ENCODE data around the gene COL26A1. TPM values are rescaled to one million over a fixed set of nuclear protein-coding genes. Genes with fewer than 3 reads are reported as not detected.

Gene COL26A1
- total RNA-seq, 1 donor from 2014 or later = not detected

DNA sequence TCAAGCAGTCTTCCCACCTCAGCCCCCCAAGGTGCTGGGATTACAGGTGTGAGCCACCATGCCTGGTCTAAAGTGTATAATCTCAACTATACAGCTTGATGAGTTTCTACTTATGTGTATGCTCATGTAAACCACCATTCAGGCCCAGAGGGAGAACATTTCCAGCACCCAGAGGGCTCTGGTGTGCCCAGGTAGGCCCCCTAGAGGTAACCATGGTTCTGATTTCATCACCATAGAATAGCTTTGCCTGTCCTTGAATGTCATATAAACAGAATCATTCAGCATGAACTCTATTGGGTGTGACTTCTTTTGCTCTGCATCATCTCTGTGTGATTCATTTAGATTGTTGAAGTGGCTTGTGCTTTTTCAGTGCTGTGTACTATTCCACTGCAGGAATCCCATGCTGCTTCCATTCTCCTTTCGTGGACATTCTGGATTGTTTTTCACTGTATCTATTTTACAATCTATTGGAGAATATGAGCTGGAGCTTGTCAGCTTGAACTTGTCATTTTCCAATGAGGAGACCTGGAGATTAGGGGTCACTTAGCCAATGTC is 35.2 kb downstream of the COL26A1 start:
- intact Hi-C loops (cut with DNase I) = no loop called here
- DNase-seq (no peak), ATAC-seq (ENCODE audit: poor library complexity) (no peak)

DNA sequence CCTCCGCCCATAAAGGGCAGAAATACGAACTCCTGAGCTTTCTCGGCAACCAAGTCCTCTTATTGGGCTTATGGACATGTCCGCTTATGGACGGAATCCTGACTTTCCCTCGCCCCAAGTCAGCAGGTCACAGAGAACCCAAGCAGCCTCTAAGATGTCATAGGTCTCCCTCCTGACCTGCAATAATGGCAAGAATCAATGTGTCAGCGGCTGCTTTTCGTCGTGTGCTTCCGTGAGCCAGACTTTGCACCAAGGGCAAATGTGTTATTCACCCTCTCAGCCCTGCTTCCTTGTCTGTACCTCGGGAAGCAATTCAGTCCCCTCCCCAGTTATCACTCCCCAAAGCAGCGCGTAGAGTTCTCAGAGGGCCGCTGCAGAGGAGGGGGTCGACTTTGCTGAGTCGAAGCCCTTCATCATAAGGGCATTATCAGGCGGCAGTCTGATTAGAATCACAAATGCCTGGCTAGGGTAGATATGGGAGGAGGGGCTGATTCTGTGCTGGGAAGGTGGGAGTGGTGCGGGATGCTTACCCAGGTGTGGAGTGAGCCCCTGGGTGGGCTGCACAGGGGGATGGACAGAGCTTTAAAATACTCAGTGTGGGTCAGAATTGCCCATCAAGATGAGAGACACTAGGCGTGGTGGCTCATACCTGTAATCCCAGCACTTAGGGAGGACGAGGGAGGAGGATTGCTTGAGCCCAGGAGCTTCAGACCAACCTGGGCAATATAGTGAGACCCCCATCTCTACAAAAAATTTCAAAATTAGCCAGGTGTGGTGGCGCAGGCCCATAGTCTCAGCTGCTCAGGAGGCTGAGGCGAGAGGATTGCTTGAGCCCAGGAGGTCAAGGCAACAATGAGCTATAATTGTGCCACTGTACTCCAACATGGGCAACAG is 36.0 kb downstream of the COL26A1 start:
- no peak for ATAC-seq (ENCODE audit: poor library complexity)
- intact Hi-C loops (cut with DNase I) = no loop called here
- no peak for DNase-seq

DNA sequence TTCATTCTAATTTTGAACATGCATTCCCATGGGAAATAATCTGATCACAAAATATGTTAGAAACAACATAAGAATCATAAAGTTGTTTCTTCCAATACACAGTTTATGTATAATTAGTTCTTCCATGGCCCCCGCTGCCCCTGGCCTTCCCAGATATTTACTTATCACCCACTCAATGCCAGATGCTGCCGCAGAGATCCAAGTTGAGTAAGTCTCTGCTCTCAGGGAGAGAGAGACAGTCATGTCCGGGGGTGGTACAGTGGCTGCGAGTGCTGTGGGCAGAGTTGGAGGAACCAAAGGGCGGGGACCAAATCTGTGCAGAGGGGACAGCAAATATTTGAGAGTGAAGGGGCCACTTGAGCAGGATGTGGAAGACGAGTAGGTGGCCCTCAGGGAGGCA is 37.1 kb downstream of the COL26A1 start:
- intact Hi-C loops (cut with DNase I) = no loop called here
- ATAC-seq (ENCODE audit: poor library complexity) = no peak
- DNase-seq = no peak

DNA sequence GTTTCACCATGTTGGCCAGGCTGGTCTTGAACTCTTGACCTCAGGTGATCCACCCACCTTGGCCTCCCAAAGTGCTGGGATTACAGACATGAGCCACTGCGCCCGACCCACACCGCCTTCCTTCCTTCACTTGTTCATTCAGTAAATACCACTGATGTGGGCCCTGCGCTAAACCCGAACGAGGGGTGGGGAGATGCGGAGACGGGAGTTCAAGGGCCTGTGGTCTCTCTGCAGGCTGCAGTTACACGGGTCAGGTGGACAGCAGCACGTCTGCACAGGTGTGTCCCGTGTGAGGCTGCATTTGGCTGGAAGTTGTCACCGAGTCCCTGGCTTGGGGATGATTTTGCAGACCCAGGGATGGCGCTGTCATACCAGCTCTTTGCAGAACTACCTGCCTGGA is 38.1 kb downstream of the COL26A1 start:
- no peak for ATAC-seq (ENCODE audit: poor library complexity)
- DNase-seq = no peak
- intact Hi-C loops (cut with DNase I) = no loop called here

DNA sequence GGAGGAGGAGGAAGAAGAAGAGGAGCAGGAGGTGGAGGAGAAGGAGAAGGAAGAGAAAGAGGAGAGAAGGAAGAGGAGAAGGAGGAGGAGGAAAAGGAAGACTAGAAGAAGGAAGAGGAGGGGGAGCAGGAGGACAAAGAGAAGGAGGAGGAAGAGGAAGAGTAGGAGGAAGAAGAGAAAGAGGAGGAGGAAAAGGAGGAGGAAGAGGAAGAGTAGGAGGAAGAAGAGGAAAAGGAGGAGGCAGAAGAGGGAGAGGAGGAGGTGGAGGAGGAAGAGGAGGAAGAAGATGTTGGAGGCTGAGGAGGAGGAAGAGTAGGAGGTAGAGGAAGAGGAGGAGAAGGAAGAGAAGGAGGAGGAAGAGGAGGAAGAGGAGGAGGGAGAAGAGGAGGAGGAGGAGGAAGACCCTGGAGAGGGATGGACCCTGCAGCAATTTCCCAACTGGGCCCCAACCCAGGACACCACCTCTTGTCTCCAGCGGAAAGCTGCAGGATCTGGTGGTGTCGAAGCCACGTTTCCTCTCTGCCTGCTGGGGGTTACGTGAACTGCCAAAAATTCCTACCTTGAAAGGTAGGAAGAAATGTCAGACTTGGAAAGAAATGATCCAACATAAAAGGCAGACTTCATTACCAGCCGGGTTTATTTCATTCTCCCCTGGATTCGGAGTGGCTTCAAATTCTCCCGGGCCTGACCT is 38.9 kb downstream of the COL26A1 start:
- DNase-seq (no peak), ATAC-seq (ENCODE audit: poor library complexity) (no peak)
- intact Hi-C loops (cut with DNase I) = no loop called here

DNA sequence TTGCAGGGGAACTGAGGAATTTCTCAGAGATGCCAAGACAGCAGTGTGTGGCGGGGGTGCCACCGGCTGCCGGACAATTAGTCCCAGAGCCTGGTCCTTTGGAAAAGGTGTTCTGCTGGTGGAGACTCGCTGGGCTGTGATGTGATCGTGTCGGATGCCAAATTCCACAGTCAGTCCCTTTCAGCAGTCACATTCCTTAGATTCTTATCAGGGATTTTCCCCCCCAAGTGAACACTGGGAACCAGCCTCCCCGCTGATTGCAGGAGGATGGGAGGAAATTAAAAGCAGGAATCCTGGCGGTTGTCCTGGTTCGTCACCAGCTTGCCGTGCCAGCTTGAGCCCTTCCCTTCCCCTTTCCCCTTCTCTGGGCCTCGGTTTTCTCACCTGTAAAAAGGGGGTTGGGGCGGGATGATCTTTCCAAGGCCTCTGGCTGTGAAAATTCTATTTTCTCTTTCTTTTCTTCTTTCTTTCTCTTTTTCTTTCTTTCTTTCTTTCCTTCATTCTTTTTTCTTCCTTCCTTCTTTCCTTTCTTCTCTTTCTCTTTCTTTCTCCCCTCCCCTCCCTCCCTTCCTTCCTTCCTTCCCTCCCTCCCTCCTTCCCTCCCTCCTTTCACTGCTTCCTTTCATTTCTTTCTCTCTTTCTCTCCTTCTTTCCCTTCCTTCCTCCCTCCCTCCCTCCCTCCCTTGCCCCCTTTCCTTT is 39.6 kb downstream of the COL26A1 start:
- DNase-seq (no peak), ATAC-seq (ENCODE audit: poor library complexity) (no peak)
- intact Hi-C loops (cut with DNase I) = no loop called here

DNA sequence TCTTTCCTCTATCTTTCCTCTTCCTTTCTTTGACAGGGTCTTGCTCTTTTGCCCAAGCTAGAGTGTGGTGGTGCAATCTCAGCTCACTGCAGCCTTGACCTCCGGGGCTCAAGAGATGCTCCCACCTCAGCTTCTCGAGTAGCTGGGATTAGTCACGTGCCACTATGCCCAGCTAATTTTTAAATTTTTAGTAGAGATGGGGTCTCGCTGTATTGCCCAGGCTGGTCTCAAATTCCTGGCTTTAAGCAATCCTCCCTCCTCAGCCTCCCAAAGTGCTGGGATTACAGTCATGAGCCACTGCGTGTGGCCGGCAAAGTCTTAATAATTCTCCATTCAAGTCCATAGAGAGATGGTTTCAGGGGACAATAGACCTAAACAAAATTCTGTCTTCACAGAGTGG is 40.2 kb downstream of the COL26A1 start:
- no peak for DNase-seq
- no peak for ATAC-seq (ENCODE audit: poor library complexity)
- intact Hi-C loops (cut with DNase I) = no loop called here

DNA sequence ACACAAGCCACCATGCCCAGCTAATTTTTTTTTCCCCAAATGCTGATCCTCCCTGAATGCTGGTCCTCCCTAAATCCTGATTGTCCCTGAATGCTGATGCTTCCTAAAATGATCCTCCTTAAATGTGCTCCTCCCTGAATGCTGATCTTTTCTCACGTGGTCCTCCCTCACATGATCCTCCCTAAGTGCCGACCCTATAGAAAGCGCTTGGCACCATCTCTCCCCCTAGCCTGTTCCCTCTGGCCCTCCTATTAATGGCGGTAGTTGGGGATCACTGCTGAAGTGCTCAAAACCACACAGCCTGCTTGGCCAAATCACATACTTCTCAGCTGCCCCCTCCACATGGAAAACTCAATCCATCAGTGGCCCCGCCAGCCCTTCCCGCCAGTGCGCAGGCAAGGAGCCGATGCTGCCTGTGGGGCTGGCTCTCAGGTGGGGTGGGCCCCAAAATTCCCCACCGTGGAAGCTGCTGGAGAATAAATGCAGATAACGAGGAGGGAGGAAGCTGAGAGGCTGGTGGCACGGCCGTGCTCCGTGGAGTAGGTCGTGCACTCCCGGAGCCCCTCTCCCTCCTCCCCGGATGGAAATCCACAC is 42.9 kb downstream of the COL26A1 start:
- DNase-seq (no peak), ATAC-seq (ENCODE audit: poor library complexity) (no peak)

DNA sequence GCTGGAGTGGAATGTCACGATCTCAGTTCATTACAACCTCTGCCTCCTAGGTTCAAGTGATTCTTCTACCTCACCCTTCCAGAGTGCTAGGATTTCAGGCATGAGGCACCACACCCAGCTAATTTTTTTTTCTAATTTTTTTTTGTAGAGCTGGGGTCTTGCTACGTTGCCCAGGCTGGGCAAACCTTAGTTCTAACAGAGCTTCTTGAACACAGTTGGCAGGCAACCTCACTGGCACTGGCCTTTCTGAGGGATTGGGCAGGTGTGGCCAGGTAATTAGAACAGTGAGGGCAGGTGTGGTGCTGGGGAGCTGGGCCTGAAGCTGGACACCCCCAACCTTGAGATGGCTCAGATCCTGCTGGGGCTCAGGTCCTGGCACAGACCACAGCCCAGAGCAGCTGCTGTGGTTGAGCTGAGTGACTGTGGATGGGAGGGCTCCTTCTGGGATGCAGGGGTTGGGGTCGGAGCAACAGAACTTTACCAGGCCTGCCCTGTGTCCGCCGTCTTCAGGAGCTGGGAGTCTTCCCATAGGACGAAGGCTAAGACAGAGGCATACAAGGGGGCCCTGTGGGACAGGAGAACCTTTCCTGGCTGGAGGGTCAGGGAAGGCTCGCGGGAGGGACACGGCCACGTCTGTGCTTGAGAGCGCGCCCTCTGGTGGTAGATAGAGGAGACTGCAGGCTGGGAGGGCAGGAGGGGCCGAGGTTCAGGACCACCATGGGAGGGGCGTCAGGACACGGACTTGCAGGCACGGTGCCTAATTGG is 48.2 kb downstream of the COL26A1 start:
- DNase-seq = no peak
- no peak for ATAC-seq (ENCODE audit: poor library complexity)
- intact Hi-C loops (cut with DNase I) = no loop called here

More for the DNA sequence above, 42.9 kb downstream of the COL26A1 start:
- intact Hi-C loops (cut with DNase I) = no loop called here

DNA sequence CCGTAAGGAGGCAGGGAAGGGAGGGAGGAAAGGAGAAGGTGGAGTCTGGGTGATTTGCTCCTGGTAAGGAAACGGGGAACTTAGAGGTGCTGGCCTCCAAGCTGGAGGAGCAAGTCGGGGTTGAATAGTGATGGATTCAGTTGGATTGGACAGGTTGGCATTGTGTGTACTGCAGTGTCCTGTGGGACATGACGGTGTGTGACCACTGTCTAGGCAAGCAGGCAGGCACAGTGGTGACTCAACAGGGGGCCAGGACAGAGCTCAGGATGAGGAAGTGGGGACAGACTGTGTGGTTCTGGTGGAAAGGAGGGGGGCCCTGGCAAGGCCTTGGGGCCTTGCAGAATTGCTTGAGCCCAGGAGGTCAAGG is 48.8 kb downstream of the COL26A1 start:
- intact Hi-C loops (cut with DNase I) = no loop called here
- DNase-seq = no peak
- no peak for ATAC-seq (ENCODE audit: poor library complexity)

DNA sequence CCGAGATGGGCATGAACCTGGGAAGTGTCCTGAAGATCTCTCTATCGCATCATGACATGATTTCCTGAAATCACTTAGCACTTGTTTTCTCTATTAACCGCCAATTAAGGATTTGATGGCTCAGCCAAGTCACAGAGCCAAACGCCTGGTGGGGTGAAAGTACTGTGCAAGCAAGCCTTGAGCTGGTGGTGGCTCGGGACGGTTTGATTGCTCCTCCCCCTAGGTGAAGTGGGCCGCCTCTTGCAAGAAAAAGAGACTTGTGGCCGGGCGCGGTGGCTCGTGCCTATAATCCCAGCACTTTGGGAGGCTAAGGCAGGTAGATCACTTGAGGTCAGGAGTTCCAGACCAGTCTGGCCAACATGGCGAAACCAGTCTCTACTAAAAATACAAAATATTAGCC is 50.3 kb downstream of the COL26A1 start:
- DNase-seq (no peak), ATAC-seq (ENCODE audit: poor library complexity) (no peak)
- intact Hi-C loops (cut with DNase I) = no loop called here

DNA sequence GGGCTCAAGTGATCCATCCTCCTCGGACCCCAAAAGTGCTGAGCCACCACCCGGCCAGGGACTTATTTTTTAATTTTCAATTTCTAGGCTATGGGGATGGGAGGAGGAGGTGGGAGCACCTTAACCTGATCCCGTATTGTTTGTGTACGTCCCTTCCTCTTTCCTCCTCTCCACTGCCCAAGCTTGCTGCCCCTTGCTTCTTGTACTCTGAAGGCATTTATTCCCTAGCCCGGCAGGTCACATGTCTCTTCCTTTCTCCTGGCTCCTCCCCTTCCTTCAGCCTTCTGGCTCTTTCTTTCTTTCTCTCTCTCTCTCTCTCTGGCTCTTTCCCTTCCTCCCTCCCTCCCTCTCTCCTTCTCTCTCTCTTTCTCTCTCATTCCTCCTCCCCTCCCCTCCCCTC is 56.0 kb downstream of the COL26A1 start:
- DNase-seq (no peak), ATAC-seq (ENCODE audit: poor library complexity) (no peak)
- intact Hi-C loops (cut with DNase I) = no loop called here

DNA sequence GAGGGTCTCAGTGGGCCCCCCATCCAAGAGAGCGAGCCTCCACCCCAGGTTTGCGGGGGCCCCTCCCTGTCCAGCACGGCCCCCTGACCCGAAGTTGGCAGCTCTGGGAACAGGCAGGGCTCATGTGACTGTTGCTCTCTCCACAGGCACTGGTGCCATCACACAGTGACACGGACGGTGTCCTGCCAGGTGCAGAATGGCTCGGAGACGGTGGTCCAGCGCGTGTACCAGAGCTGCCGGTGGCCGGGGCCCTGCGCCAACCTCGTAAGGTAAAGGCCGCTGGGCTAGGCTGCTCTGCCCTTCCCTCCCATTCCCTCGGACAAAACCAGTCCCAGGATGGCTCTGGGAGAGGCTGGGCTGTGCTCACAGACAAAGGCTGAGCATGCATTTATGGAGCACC is 57.2 kb downstream of the COL26A1 start:
- intact Hi-C loops (cut with DNase I) = no loop called here
- no peak for DNase-seq
- ATAC-seq (ENCODE audit: poor library complexity) = no peak

DNA sequence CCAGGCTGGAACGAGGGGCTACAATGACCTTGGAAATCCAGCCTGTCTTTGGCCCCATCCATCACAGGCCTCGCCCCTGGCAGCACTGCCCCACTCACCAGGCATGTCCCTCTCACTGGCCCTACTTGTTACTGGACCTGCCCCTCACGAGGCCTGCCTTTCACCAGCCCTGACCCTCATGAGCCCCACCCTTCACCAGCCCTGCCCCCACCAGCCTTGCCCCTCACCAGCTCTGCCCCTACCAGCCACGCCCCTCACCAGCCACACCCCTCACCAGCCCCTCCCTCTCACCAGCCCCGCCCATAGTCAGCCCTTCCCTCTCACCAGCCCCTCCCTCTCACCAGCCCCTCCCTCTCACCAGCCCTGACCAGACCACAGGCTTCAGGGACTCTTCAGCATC is 57.8 kb downstream of the COL26A1 start:
- ATAC-seq (ENCODE audit: poor library complexity) (no peak), DNase-seq (no peak)
- intact Hi-C loops (cut with DNase I) = no loop called here

DNA sequence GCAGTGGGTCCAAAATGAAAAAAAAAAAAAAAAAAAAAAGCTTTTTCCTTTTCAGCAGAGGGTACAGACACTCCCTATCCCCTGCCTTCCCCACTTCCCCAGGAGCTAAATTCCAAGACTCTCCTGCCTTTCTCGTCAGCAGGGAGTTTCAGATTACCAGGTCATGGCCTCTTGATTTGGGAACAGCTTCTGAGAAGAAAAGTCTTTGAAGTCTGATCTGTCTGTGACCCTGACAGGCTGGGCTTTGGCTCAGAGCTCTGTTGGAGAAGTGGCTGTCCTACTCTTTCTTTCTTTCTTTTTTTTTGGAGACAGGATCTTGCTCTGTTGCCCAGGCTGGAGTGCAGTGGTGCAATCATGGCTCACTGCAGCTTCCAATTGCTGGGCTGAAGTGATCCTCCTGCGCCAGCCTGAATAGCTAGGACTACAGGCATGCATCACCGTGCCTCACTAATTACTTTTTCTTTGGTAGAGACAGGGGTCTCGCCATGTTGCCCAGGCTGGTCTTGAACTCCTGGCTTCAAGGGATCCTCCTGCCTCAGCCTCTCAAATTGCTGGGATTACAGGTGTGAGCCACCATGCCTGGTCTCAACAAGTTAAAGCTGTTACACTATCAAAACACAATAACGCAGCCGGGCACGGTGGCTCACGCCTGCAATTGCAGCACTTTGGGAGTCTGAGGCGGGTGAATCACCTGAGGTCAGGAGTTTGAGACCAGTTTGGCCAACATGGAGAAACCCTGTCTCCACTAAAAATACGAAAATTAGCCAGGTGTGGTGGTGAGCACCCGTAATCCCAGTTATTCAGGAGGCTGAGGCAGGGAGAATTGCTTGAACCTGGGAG is 59.9 kb downstream of the COL26A1 start:
- DNase-seq (no peak), ATAC-seq (ENCODE audit: poor library complexity) (no peak)
- intact Hi-C loops (cut with DNase I) = no loop called here

DNA sequence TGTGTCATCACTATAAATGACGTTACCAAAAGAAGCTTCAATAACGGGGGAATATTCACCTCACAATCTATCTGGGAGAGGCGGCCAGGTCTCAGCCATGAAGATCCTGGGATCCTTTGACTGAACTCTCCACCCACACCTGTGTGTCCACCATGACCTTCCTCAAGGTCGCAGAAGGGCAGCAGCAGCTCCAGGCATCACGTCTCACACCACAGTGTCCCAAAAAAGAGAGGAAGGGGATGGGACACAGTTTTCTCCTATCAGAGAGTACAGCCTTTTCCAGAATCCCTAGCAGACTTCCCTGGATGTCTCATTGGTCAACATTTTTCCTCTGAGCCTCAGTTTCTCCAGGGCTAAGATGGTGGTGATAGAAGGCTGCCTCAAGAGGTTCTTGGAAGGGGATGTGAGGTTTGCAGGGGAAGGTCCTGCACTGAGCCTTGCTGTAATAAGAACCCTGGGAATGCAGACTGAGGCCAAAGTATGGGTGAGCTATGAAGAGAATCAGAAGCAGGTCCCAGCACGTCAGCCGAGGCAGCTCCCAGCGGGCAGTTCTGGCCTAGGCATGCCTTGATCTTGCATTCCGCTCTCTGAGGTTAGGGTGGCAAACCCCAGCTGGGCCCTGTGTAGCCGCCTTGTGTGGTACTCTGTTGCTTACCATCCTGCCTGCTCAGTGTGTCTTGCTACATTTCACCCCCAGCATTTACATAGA is 63.8 kb downstream of the COL26A1 start:
- DNase-seq (no peak), ATAC-seq (ENCODE audit: poor library complexity) (no peak)
- intact Hi-C loops (cut with DNase I) = no loop called here

Measured in Right ventricle myocardium superior (tissue), 1 donor.